HepG2 (cell line): ENCODE measurements around the gene ATG7. TPM values are rescaled to one million over a fixed set of nuclear protein-coding genes. Genes with fewer than 3 reads are reported as not detected.

Experiments used
- ATAC-seq: fragments of 200-7000 bp; cut with Tn5 transposase; 3 replicates; pipeline ENCODE4 v1.9.1; 2020; ENCODE audit warnings: mild to moderate bottlenecking, moderate library complexity
- BruUV-seq: library from RNA; stranded (reverse); fragments of 400-500 nt; replicated peaks from 2 replicates; lab custom pipeline; 2021; lab: Mats Ljungman, UMichigan
- CTCF ChIA-PET: fragments of 300-600 bp; formaldehyde crosslinking; extraction: SDS; loops from one replicate; lab custom pipeline; 2021; ENCODE audit warnings: low total read pairs, inconsistent platforms, low intra/inter-chr PET ratio; lab: Yijun Ruan, JAX
- POLR2A ChIA-PET: fragments of 350-600 bp; sonication (Branson Sonifier 250); formaldehyde crosslinking; loops from one replicate; lab custom pipeline; 2020; ENCODE audit warnings: antibody characterized with exemption, inconsistent platforms; lab: Yijun Ruan, JAX
- DNase-seq: peaks from one replicate; pipeline ENCODE4 v3.0.0-alpha.2; 2015; ENCODE audit warnings: low spot score
- FAIRE-seq: peaks from 3 replicates; lab custom pipeline; 2011; peaks lifted over from hg19 to GRCh38; lab: Jason Lieb, UNC
- H2AFZ ChIP-seq: one replicate; pipeline ENCODE4 v1.6.1; 2011; ENCODE audit warnings: low read length, inconsistent platforms
- H3K27ac ChIP-seq: fragments of 300-600 bp; 3 replicates; pipeline ENCODE4 v1.8.0; 2011; ENCODE audit warnings: mixed run types, mild to moderate bottlenecking, mixed read lengths, low read length, inconsistent platforms; ENCODE audit not compliant: insufficient read depth; ENCODE audit errors: extremely low read length
- H3K27me3 ChIP-seq, 2 experiments: fragments of 200-600 bp in 1 of 2; 2 replicates in 1 of 2; 3 replicates in 1 of 2; pipeline versions ENCODE4 v1.6.0 to v1.8.0; 2011; ENCODE audit warnings: low read length in 2 of 2, mild to moderate bottlenecking in 2 of 2, moderate library complexity in 2 of 2, inconsistent platforms in 1 of 2; ENCODE audit not compliant: insufficient read depth in 2 of 2, control insufficient read depth in 1 of 2
- H3K36me3 ChIP-seq, 2 experiments: fragments of 200-600 bp in 1 of 2; replicated peaks in 1 of 2; 2 replicates in 1 of 2; 3 replicates in 1 of 2; pipeline versions ENCODE4 v1.5.1 to v1.8.0; 2011; ENCODE audit warnings: low read length in 2 of 2, inconsistent platforms in 1 of 2; ENCODE audit not compliant: insufficient read depth in 2 of 2, control insufficient read depth in 1 of 2
- H3K4me1 ChIP-seq: 2 replicates; pipeline ENCODE4 v1.5.1; 2012; ENCODE audit warnings: low read length, inconsistent platforms; ENCODE audit not compliant: insufficient read depth
- H3K4me2 ChIP-seq: 2 replicates; pipeline ENCODE4 v1.6.0; 2011; ENCODE audit warnings: low read depth, low read length, inconsistent platforms
- H3K4me3 ChIP-seq, 3 experiments: fragments of 200-600 bp in 1 of 3; sonication (generic), shearing (Covaris generic) in 1 of 3; replicated peaks in 1 of 3; 2 replicates each; pipeline ENCODE4 v1.5.1; 2011 to 2016; ENCODE audit warnings: low read length in 3 of 3, inconsistent platforms in 2 of 3, low read depth in 2 of 3, mild to moderate bottlenecking in 2 of 3, control low read depth in 1 of 3, mixed read lengths in 1 of 3; ENCODE audit not compliant: insufficient read depth in 1 of 3
- H3K79me2 ChIP-seq: one replicate; pipeline ENCODE4 v1.6.1; 2011; ENCODE audit warnings: low read length, inconsistent platforms; ENCODE audit not compliant: insufficient read depth
- H3K9ac ChIP-seq: 2 replicates; pipeline ENCODE4 v1.6.0; 2011; ENCODE audit warnings: mild to moderate bottlenecking, low read depth, low read length, inconsistent platforms; ENCODE audit not compliant: insufficient read depth
- H3K9me3 ChIP-seq: 2 replicates; pipeline ENCODE4 v1.5.1; 2012; ENCODE audit warnings: mild to moderate bottlenecking, low read length
- H4K20me1 ChIP-seq: 2 replicates; pipeline ENCODE4 v1.6.0; 2011; ENCODE audit warnings: inconsistent platforms, mild to moderate bottlenecking, low read length, moderate library complexity; ENCODE audit not compliant: insufficient read depth
- CC2D1A ChIP-seq: sonication (generic); formaldehyde crosslinking; IDR thresholded peaks from 2 replicates; pipeline ENCODE4 v1.8.1; 2023; ENCODE audit warnings: mild to moderate bottlenecking, missing genetic modification reagents
- HOXA9 ChIP-seq: sonication (generic); formaldehyde crosslinking; IDR thresholded peaks from 2 replicates; pipeline ENCODE4 v1.8.1; 2022; ENCODE audit warnings: missing genetic modification reagents, mild to moderate bottlenecking, moderate library complexity, borderline replicate concordance
- NFRKB ChIP-seq: fragments of 450-650 bp; IDR thresholded peaks from 2 replicates; pipeline ENCODE4 v1.6.1; 2017
- ZNF251 ChIP-seq: sonication (generic); formaldehyde crosslinking; IDR thresholded peaks from 2 replicates; pipeline ENCODE4 v1.9.0; 2021; ENCODE audit warnings: mild to moderate bottlenecking, missing genetic modification reagents
- ZNF33A ChIP-seq: sonication (generic); formaldehyde crosslinking; IDR thresholded peaks from 2 replicates; pipeline ENCODE4 v1.5.1; 2020; ENCODE audit warnings: missing genetic modification reagents, mild to moderate bottlenecking, moderate library complexity, borderline replicate concordance
- ZNF615 ChIP-seq: sonication (generic); formaldehyde crosslinking; IDR thresholded peaks from 2 replicates; pipeline ENCODE4 v1.5.0; 2020; ENCODE audit warnings: mild to moderate bottlenecking, missing genetic modification reagents, borderline replicate concordance
- ZNF660 ChIP-seq: sonication (generic); formaldehyde crosslinking; IDR thresholded peaks from 2 replicates; pipeline ENCODE4 v1.5.1; 2020; ENCODE audit warnings: mild to moderate bottlenecking, low read depth, missing genetic modification reagents, borderline replicate concordance
- ZSCAN31 ChIP-seq: sonication (generic); formaldehyde crosslinking; IDR thresholded peaks from 2 replicates; pipeline ENCODE4 v1.5.0; 2020; ENCODE audit warnings: low read depth, mild to moderate bottlenecking, missing genetic modification reagents
- WGBS: methylation state at CpG from one replicate; pipeline ENCODE4 v1.1.6; 2017; ENCODE audit warnings: low lambda C conversion rate; 5-methylcytosine and 5-hydroxymethylcytosine counted together
- in situ Hi-C: cut with HindIII; loops from 2 replicates; pipeline ENCODE4 v1.10.0; 2017; ENCODE audit warnings: low pct_unique_long_range_greater_than_20kb; ENCODE audit not compliant: extremely low pct_ligation_motif_present
- intact Hi-C: fragments of 100-400 bp; cut with micrococcal nuclease; formaldehyde crosslinking; loops from one replicate; pipeline ENCODE4 v1.10.0; 2022; ENCODE audit not compliant: unreplicated experiment
- polyA plus RNA-seq, 8 experiments: library from polyadenylated mRNA; depleted of rRNA in 3 of 8; stranded (reverse) in 7 of 8; unstranded in 1 of 8; fragments of >200 nt; fragmentation: Illumina TruSeq in 4 of 8; extraction: Trizol in 4 of 8; gene quantifications; 2 replicates each; pipeline versions ENCODE4 v1.2.1 to v1.2.3, GENCODE V29; 2011 to 2016; ENCODE audit warnings: low read depth in 4 of 8, missing spikeins in 1 of 8, mixed read lengths in 1 of 8; ENCODE audit not compliant: insufficient read depth in 1 of 8
- total RNA-seq, 5 experiments: library from RNA; depleted of rRNA; stranded (reverse); fragments of >200 nt; fragmentation: Illumina TruSeq; extraction: Trizol; gene quantifications; 2 replicates each; pipeline ENCODE4 v1.2.3, GENCODE V29; 2016; ENCODE audit warnings: low read depth in 1 of 5
- TF ChIP-seq, protein P1 (sequence below): sonication (generic); formaldehyde crosslinking; IDR thresholded peaks from 2 replicates; pipeline ENCODE4 v1.5.0; 2020; ENCODE audit warnings: missing genetic modification reagents
- TF ChIP-seq, protein P2 (sequence below): sonication (generic); formaldehyde crosslinking; IDR thresholded peaks from 2 replicates; pipeline ENCODE4 v1.4.0; 2020; ENCODE audit warnings: mild to moderate bottlenecking, low read depth, missing genetic modification reagents

Gene ATG7
- total and polyA plus RNA-seq, 2 of the 13 experiments (the other 11 are each of a cell fraction or from before 2014, with no cell fraction given) = 7.8 to 22.1 TPM

DNA sequence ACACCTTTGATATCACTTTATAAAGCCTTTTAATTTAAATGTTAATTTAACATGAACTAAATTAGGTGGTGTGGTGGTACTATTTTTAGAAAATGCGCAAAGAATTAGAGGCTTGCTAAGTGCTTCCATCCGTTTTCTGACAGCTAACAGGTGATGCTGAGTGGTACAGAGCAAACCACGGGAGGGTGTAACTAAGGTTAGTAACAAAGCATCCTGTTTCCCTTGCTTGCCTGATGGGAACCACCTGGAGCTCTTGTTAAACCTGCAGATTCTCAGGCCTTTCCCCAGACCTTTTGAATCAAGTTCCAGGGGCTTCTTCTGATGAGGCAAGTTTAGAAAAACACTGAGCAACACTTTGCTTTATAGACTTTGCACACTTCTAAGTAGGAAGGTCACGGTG is 101.0 kb downstream of the ATG7 start:
- no peaks in the 10 kb centered on the region for H3K27me3 ChIP-seq
- TF ChIP-seq ZNF33A (CRISPR knock-in tag) = no peak
- TF ChIP-seq CC2D1A (CRISPR knock-in tag) = no peak
- TF ChIP-seq, protein P1, sequence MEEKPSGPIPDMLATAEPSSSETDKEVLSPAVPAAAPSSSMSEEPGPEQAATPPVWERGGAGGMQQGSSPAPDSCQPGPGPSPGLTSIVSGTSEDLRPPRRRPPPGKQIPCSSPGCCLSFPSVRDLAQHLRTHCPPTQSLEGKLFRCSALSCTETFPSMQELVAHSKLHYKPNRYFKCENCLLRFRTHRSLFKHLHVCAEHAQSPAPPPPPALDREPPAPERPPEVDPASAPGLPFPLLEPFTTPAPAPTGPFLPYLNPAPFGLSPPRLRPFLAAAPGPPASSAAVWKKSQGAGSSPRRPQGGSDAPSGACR (CRISPR knock-in tag) = no peak
- no peak for TF ChIP-seq ZSCAN31 (CRISPR knock-in tag)
- TF ChIP-seq, protein P2, sequence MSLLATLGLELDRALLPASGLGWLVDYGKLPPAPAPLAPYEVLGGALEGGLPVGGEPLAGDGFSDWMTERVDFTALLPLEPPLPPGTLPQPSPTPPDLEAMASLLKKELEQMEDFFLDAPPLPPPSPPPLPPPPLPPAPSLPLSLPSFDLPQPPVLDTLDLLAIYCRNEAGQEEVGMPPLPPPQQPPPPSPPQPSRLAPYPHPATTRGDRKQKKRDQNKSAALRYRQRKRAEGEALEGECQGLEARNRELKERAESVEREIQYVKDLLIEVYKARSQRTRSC (CRISPR knock-in tag) = no peak
- no peak for TF ChIP-seq ZNF615 (CRISPR knock-in tag)
- TF ChIP-seq ZNF660 (CRISPR knock-in tag) = no peak
- TF ChIP-seq HOXA9 = no peak
- TF ChIP-seq NFRKB = no peak
- TF ChIP-seq ZNF251 (CRISPR knock-in tag) = no peak
- TF ChIP-seq, all 625 proteins: peak for 0
- no peak for FAIRE-seq
- H3K27ac ChIP-seq = no peak overlapping the region
- no peak overlapping the region for H2AFZ ChIP-seq
- no peak overlapping the region for H3K4me3 ChIP-seq
- intact Hi-C loops (no loop called here), in situ Hi-C loops (no loop called here)
- no peaks in the 10 kb centered on the region for H3K36me3 ChIP-seq
- no peaks in the 10 kb centered on the region for H4K20me1 ChIP-seq
- no TSS peak for BruUV-seq
- CTCF ChIA-PET = no interaction called here
- WGBS = 86% methylated on average over 4 of the region's 4 CpGs
- POLR2A ChIA-PET = no interaction called here
- no peak for ATAC-seq
- no peaks in the 10 kb centered on the region for H3K4me1 ChIP-seq
- no peaks in the 10 kb centered on the region for H3K9me3 ChIP-seq
- no peaks in the 10 kb centered on the region for H3K79me2 ChIP-seq
- no peak for DNase-seq
- no peak overlapping the region for H3K9ac ChIP-seq
- no peak overlapping the region for H3K4me2 ChIP-seq
